ENCODE measurements around the gene NR5A2. TPM values are rescaled to one million over a fixed set of nuclear protein-coding genes. Genes with fewer than 3 reads are reported as not detected.

Gene NR5A2
- total and polyA plus RNA-seq, 2 donors (not counting 1 experiment from before 2014, with no cell fraction given): 0.01 TPM; not detected in 1

DNA sequence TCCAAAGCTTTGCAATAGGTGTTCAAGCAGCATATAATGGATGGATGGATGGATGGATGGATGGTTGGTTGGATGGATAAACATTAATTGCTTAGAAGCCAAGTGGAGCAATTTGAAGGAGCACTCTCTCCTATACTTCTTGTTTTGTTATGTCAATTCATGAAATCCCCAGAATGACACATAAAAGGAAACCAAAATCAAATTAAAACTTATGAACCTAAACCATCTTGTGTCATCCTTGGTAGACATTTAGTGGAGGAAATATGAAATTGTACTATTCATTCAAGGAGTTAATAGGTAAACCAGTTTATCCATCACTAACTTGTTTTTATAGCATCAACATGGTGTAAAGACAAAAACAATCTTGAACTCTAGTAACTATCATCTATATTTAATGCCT lies 122.5 kb downstream of the NR5A2 start:
- Histone ChIP-seq H3K27ac (ENCODE audit: insufficient read depth, low read length) (no peak overlapping the region), H2AFZ (ENCODE audit: low read length) (no peak overlapping the region), H3K4me1 (ENCODE audit: control insufficient read depth, extremely low read depth, insufficient read depth, low read length) (no peaks in the 10 kb centered on the region), H3K79me2 (ENCODE audit: control insufficient read depth, insufficient read depth, low read length) (no peaks in the 10 kb centered on the region), H3K9ac (ENCODE audit: insufficient read depth, low read length) (no peak overlapping the region), H4K20me1 (ENCODE audit: control insufficient read depth, extremely low read depth, insufficient read depth, low read length) (no peaks in the 10 kb centered on the region), H3K27me3 (ENCODE audit: control insufficient read depth, insufficient read depth, low read length) (no peaks in the 10 kb centered on the region), H3K4me2 (ENCODE audit: extremely low read depth, insufficient read depth, low read length) (no peak overlapping the region), H3K9me3 (ENCODE audit: control insufficient read depth, insufficient read depth, low read depth, low read length) (no peaks in the 10 kb centered on the region), H3K36me3 (ENCODE audit: control insufficient read depth, insufficient read depth, low read length) (no peaks in the 10 kb centered on the region), H3K4me3 (replicated peaks in 1 of 4; ENCODE audit: control extremely low read depth in 1 of 4, insufficient read depth in 1 of 4, low read depth in 3 of 4, low read length in 4 of 4) (no peak overlapping the region)
- no peak for DNase-seq (ENCODE audit: low read depth in 2 of 2)
- TF ChIP-seq, protein P1, sequence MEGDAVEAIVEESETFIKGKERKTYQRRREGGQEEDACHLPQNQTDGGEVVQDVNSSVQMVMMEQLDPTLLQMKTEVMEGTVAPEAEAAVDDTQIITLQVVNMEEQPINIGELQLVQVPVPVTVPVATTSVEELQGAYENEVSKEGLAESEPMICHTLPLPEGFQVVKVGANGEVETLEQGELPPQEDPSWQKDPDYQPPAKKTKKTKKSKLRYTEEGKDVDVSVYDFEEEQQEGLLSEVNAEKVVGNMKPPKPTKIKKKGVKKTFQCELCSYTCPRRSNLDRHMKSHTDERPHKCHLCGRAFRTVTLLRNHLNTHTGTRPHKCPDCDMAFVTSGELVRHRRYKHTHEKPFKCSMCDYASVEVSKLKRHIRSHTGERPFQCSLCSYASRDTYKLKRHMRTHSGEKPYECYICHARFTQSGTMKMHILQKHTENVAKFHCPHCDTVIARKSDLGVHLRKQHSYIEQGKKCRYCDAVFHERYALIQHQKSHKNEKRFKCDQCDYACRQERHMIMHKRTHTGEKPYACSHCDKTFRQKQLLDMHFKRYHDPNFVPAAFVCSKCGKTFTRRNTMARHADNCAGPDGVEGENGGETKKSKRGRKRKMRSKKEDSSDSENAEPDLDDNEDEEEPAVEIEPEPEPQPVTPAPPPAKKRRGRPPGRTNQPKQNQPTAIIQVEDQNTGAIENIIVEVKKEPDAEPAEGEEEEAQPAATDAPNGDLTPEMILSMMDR (conservative IDR thresholded peaks at IDR 0.05 in 1 of 2, IDR thresholded peaks at IDR 0.05 in 1 of 2; ENCODE audit: low read depth in 1 of 2, low read length in 2 of 2): no peak
- TF ChIP-seq EZH2 (IDR thresholded peaks at IDR 0.05; ENCODE audit: low read length, missing control alignments): no peak

DNA sequence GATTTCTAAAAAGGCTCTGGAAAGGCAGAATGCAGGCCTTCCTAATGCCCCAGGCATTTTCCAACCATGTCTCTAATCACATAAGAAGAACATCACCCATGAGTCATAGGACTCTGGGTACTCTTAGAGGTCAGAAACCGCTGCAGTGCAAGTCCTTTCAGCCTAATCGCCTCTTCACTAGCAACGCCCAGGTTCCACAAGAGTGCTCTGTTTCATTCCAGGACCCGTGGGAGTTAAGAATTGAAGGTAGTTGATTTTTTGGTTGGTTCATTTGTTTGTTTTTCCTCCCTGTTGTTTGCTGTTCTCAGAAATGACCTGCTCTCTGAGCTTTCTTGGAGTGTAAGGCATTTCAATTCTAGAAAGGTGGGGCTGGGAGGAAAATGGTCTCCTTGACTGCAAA lies 123.2 kb downstream of the NR5A2 start:
- TF ChIP-seq EZH2 (IDR thresholded peaks at IDR 0.05; ENCODE audit: low read length, missing control alignments): no peak
- TF ChIP-seq, protein P1 (conservative IDR thresholded peaks at IDR 0.05 in 1 of 2, IDR thresholded peaks at IDR 0.05 in 1 of 2; ENCODE audit: low read depth in 1 of 2, low read length in 2 of 2): no peak
- Histone ChIP-seq H3K4me1 (ENCODE audit: control insufficient read depth, extremely low read depth, insufficient read depth, low read length) (no peaks in the 10 kb centered on the region), H3K27ac (ENCODE audit: insufficient read depth, low read length) (no peak overlapping the region), H2AFZ (ENCODE audit: low read length) (no peak overlapping the region), H3K9me3 (ENCODE audit: control insufficient read depth, insufficient read depth, low read depth, low read length) (no peaks in the 10 kb centered on the region), H4K20me1 (ENCODE audit: control insufficient read depth, extremely low read depth, insufficient read depth, low read length) (no peaks in the 10 kb centered on the region), H3K4me3 (replicated peaks in 1 of 4; ENCODE audit: control extremely low read depth in 1 of 4, insufficient read depth in 1 of 4, low read depth in 3 of 4, low read length in 4 of 4) (no peak overlapping the region), H3K4me2 (ENCODE audit: extremely low read depth, insufficient read depth, low read length) (no peak overlapping the region), H3K9ac (ENCODE audit: insufficient read depth, low read length) (no peak overlapping the region), H3K79me2 (ENCODE audit: control insufficient read depth, insufficient read depth, low read length) (no peaks in the 10 kb centered on the region), H3K36me3 (ENCODE audit: control insufficient read depth, insufficient read depth, low read length) (no peaks in the 10 kb centered on the region), H3K27me3 (ENCODE audit: control insufficient read depth, insufficient read depth, low read length) (no peaks in the 10 kb centered on the region)
- peak; percentile 65 to 79 for DNase-seq (ENCODE audit: low read depth in 2 of 2)

DNA sequence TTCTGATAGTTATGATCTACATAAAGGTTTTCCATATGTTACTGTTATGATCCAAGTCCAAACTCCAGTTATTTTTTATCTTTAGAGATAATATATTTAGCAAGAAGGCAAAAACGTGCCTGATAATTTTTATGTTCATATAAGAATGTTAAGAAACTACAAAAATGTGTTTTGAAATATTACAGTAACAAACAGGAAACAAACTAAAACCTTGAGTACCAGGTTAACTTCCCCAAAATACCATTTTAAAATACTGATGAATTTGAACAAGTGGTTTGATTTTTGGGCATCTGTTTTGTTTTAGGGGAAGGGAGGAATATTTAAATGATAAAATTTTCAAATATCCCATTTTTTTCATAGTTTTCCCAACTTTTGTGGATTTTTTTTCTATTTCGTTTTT lies 124.8 kb downstream of the NR5A2 start:
- H3K4me1 ChIP-seq (ENCODE audit: control insufficient read depth, extremely low read depth, insufficient read depth, low read length): no peaks in the 10 kb centered on the region
- no peak overlapping the region for H3K4me3 ChIP-seq (replicated peaks in 1 of 4; ENCODE audit: control extremely low read depth in 1 of 4, insufficient read depth in 1 of 4, low read depth in 3 of 4, low read length in 4 of 4)
- no peak overlapping the region for H3K9ac ChIP-seq (ENCODE audit: insufficient read depth, low read length)
- no peaks in the 10 kb centered on the region for H3K9me3 ChIP-seq (ENCODE audit: control insufficient read depth, insufficient read depth, low read depth, low read length)
- no peak overlapping the region for H3K27ac ChIP-seq (ENCODE audit: insufficient read depth, low read length)
- H3K27me3 ChIP-seq (ENCODE audit: control insufficient read depth, insufficient read depth, low read length): no peaks in the 10 kb centered on the region
- H3K36me3 ChIP-seq (ENCODE audit: control insufficient read depth, insufficient read depth, low read length): no peaks in the 10 kb centered on the region
- H3K4me2 ChIP-seq (ENCODE audit: extremely low read depth, insufficient read depth, low read length): no peak overlapping the region
- TF ChIP-seq EZH2 (IDR thresholded peaks at IDR 0.05; ENCODE audit: low read length, missing control alignments): no peak
- TF ChIP-seq, protein P1 (conservative IDR thresholded peaks at IDR 0.05 in 1 of 2, IDR thresholded peaks at IDR 0.05 in 1 of 2; ENCODE audit: low read depth in 1 of 2, low read length in 2 of 2): no peak
- no peak overlapping the region for H2AFZ ChIP-seq (ENCODE audit: low read length)
- no peak for DNase-seq (ENCODE audit: low read depth in 2 of 2)
- H3K79me2 ChIP-seq (ENCODE audit: control insufficient read depth, insufficient read depth, low read length): no peaks in the 10 kb centered on the region
- H4K20me1 ChIP-seq (ENCODE audit: control insufficient read depth, extremely low read depth, insufficient read depth, low read length): no peaks in the 10 kb centered on the region

All from fibroblast of lung (primary cell).